NT2/D1 (cell line): ENCODE measurements around the gene PTBP3.

Experiments used
- SUZ12 ChIP-seq: IDR thresholded peaks from 2 replicates; pipeline ENCODE4 v1.6.1; 2011; ENCODE audit not compliant: insufficient read length, insufficient read depth; ENCODE audit errors: extremely low read depth
- YY1 ChIP-seq: IDR thresholded peaks from 2 replicates; pipeline ENCODE4 v1.6.1; 2011; ENCODE audit not compliant: insufficient read length, insufficient read depth
- ZNF274 ChIP-seq: IDR thresholded peaks from 2 replicates; pipeline ENCODE4 v1.6.1; 2011; ENCODE audit warnings: mild to moderate bottlenecking, low read depth, low read length

DNA sequence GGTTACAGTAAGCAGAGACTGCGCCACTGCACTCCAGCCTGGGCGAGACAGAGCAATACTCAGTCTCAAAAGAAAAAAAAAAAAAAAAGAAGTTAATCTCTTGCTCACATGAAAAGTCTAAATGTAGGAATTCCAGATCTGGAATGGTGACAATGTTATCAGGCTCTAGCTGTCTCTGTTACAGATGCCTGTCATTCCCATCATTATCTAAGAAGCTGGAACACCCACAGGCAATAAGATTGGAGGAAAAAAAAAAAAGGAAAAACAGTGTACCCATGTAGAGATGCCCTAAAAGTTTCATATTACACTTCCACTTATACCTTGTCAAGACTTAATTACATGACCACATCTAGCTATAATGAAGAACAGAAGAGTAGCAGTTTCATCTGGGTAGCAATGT, 38.2 kb downstream of the PTBP3 start:
- TF ChIP-seq ZNF274 = no peak
- no peak for TF ChIP-seq YY1
- no peak for TF ChIP-seq SUZ12
